Fibroblast of lung (primary cell): Measurements from ENCODE around the gene TNRC6C. TPM values are rescaled to one million over a fixed set of nuclear protein-coding genes. Genes with fewer than 3 reads are reported as not detected.

Experiments used
- DNase-seq, 2 donors: peaks; one replicate each; pipeline versions ENCODE4 v3.0.0 to v3.0.0-alpha.2; 2010; ENCODE audit warnings: low read depth in 2 of 2
- H2AFZ ChIP-seq: 2 replicates; pipeline ENCODE4 v1.5.1; 2012; ENCODE audit warnings: low read length, control low read depth, inconsistent platforms
- H3K27ac ChIP-seq: 2 replicates; pipeline ENCODE4 v1.5.1; 2011; ENCODE audit warnings: low read length, control low read depth; ENCODE audit not compliant: insufficient read depth
- H3K27me3 ChIP-seq: 2 replicates; pipeline ENCODE4 v1.5.1; 2011; ENCODE audit warnings: mild to moderate bottlenecking, low read length; ENCODE audit not compliant: control insufficient read depth, insufficient read depth
- H3K36me3 ChIP-seq: 2 replicates; pipeline ENCODE4 v1.5.1; 2011; ENCODE audit warnings: low read length; ENCODE audit not compliant: control insufficient read depth, insufficient read depth
- H3K4me1 ChIP-seq: 2 replicates; pipeline ENCODE4 v1.5.1; 2011; ENCODE audit warnings: low read length; ENCODE audit not compliant: control insufficient read depth, insufficient read depth; ENCODE audit errors: extremely low read depth
- H3K4me2 ChIP-seq: 2 replicates; pipeline ENCODE4 v1.5.1; 2011; ENCODE audit warnings: low read length, control low read depth; ENCODE audit not compliant: insufficient read depth; ENCODE audit errors: extremely low read depth
- H3K4me3 ChIP-seq, 4 experiments: fragments of 200-600 bp in 1 of 4; sonication (generic) in 1 of 4; replicated peaks in 1 of 4; 2 replicates each; pipeline ENCODE4 v1.5.1; 2011 to 2016; ENCODE audit warnings: low read length in 4 of 4, low read depth in 3 of 4, mild to moderate bottlenecking in 3 of 4, control low read depth in 2 of 4, inconsistent platforms in 1 of 4, mixed read lengths in 1 of 4; ENCODE audit not compliant: insufficient read depth in 1 of 4; ENCODE audit errors: control extremely low read depth in 1 of 4
- H3K79me2 ChIP-seq: 2 replicates; pipeline ENCODE4 v1.5.1; 2012; ENCODE audit warnings: mild to moderate bottlenecking, low read length, inconsistent platforms; ENCODE audit not compliant: control insufficient read depth, insufficient read depth
- H3K9ac ChIP-seq: 2 replicates; pipeline ENCODE4 v1.5.1; 2011; ENCODE audit warnings: mild to moderate bottlenecking, low read length, control low read depth; ENCODE audit not compliant: insufficient read depth
- H3K9me3 ChIP-seq: 2 replicates; pipeline ENCODE4 v1.5.1; 2012; ENCODE audit warnings: low read depth, low read length; ENCODE audit not compliant: control insufficient read depth, insufficient read depth
- H4K20me1 ChIP-seq: 2 replicates; pipeline ENCODE4 v1.5.1; 2011; ENCODE audit warnings: low read length; ENCODE audit not compliant: control insufficient read depth, insufficient read depth; ENCODE audit errors: extremely low read depth
- CTCF ChIP-seq, 2 donors: IDR thresholded peaks in 1 of 2; conservative IDR thresholded peaks in 1 of 2; 1 replicate in 1 of 2; 2 replicates in 1 of 2; pipeline ENCODE4 v1.5.1; 2011 to 2012; ENCODE audit warnings: low read length in 2 of 2, control low read depth in 1 of 2, inconsistent platforms in 1 of 2, low read depth in 1 of 2, mild to moderate bottlenecking in 1 of 2
- EZH2 ChIP-seq: IDR thresholded peaks from 2 replicates; pipeline ENCODE4 v1.5.1; 2012; ENCODE audit warnings: low read length, control low read depth, mild to moderate bottlenecking; ENCODE audit errors: missing control alignments
- polyA plus RNA-seq, 2 donors: library from polyadenylated mRNA; depleted of rRNA in 1 of 2; stranded (reverse) in 1 of 2; unstranded in 1 of 2; fragments of >200 nt; gene quantifications; 2 replicates each; pipeline ENCODE4 v1.2.1, GENCODE V29; 2011 to 2012; ENCODE audit warnings: missing spikeins in 1 of 2
- total RNA-seq: library from RNA; depleted of rRNA; stranded (reverse); fragments of >200 nt; gene quantifications from 2 replicates; pipeline ENCODE4 v1.2.1, GENCODE V29; 2014

TNRC6C gene
- total and polyA plus RNA-seq, 2 donors (not counting 1 experiment from before 2014, with no cell fraction given): 2.1 to 4.6 TPM

- Histone ChIP-seq H3K27me3 (no peaks in the 10 kb centered on the region), H3K79me2 (no peaks in the 10 kb centered on the region), H4K20me1 (no peaks in the 10 kb centered on the region), H3K4me1 (no peaks in the 10 kb centered on the region), H2AFZ (no peak overlapping the region), H3K4me2 (no peak overlapping the region), H3K4me3 (no peak overlapping the region), H3K9ac (no peak overlapping the region), H3K9me3 (no peaks in the 10 kb centered on the region), H3K36me3 (no peaks in the 10 kb centered on the region), H3K27ac (no peak overlapping the region)
- TF ChIP-seq CTCF (conservative IDR thresholded peaks at IDR 0.05 in 1 of 2, IDR thresholded peaks at IDR 0.05 in 1 of 2; ENCODE audit: low read depth in 1 of 2, low read length in 2 of 2) (no peak), EZH2 (no peak)
- DNase-seq: no peak
These were observed 150.4 kb downstream of the TNRC6C start for GRCh38 chr17:78108726-78109488.

GRCh38 chr17:78109489-78109761 lies 150.9 kb downstream of the TNRC6C start:
- H3K4me2 ChIP-seq: no peak overlapping the region
- no peak for TF ChIP-seq CTCF (conservative IDR thresholded peaks at IDR 0.05 in 1 of 2, IDR thresholded peaks at IDR 0.05 in 1 of 2; ENCODE audit: low read depth in 1 of 2, low read length in 2 of 2)
- no peak for TF ChIP-seq EZH2
- H3K4me3 ChIP-seq: no peak overlapping the region
- no peaks in the 10 kb centered on the region for H4K20me1 ChIP-seq
- H3K27me3 ChIP-seq: no peaks in the 10 kb centered on the region
- no peaks in the 10 kb centered on the region for H3K79me2 ChIP-seq
- H2AFZ ChIP-seq: no peak overlapping the region
- H3K36me3 ChIP-seq: no peaks in the 10 kb centered on the region
- DNase-seq: no peak
- no peak overlapping the region for H3K9ac ChIP-seq
- H3K9me3 ChIP-seq: no peaks in the 10 kb centered on the region
- H3K27ac ChIP-seq: no peak overlapping the region
- no peaks in the 10 kb centered on the region for H3K4me1 ChIP-seq

- no peak for DNase-seq
- Histone ChIP-seq H3K4me3 (no peak overlapping the region), H3K36me3 (no peaks in the 10 kb centered on the region), H4K20me1 (no peaks in the 10 kb centered on the region), H3K9ac (no peak overlapping the region), H3K4me2 (no peak overlapping the region), H3K27ac (no peak overlapping the region), H3K27me3 (no peaks in the 10 kb centered on the region), H3K79me2 (no peaks in the 10 kb centered on the region), H3K9me3 (no peaks in the 10 kb centered on the region), H3K4me1 (no peaks in the 10 kb centered on the region), H2AFZ (no peak overlapping the region)
- no peak for TF ChIP-seq EZH2
- no peak for TF ChIP-seq CTCF (conservative IDR thresholded peaks at IDR 0.05 in 1 of 2, IDR thresholded peaks at IDR 0.05 in 1 of 2; ENCODE audit: low read depth in 1 of 2, low read length in 2 of 2)
These were observed 152.0 kb downstream of the TNRC6C start for GRCh38 chr17:78110363-78111015.
